ENCODE data around the gene NBEAL2. TPM values are rescaled to one million over a fixed set of nuclear protein-coding genes. Genes with fewer than 3 reads are reported as not detected.

The NBEAL2 gene
- total and polyA plus RNA-seq, 2 of the 4 experiments (the other 2 are of a cell fraction): 2.2 to 12.5 TPM

DNA sequence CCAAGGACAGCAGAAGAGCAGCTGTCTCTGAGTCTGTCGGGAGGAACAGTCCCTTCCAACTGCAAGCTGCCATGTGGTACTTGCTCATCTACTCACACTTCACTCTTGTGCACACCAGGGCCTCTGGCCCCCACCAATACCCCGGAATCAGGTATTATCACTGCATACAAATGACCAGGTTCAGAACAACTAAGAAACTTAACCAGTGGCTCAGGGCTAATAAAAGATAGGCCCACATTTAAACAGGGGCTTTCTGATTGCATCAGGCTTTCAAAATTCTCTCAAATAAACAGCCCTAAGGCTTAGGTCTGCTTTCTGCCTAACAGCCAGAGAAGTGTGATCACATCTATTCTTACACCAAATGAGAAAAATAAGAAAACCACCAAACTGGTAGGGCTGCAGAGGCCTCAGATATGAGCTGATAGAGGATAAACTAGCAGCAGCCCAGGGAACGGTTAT, 23.6 kb upstream of the NBEAL2 start:
- H3K14ac ChIP-seq (replicated peaks; ENCODE audit: low read depth, low read length): 0 out of 2 replicates have a peak overlapping the region, but pooled peaks have one; percentile 21
- no peak overlapping the region for H4K91ac ChIP-seq (ENCODE audit: insufficient read depth, low read depth, low read length)
- no peak overlapping the region for H2AFZ ChIP-seq (replicated peaks; ENCODE audit: low read length, poor library complexity)
- H2AK5ac ChIP-seq (ENCODE audit: low read depth, low read length): peak overlapping the region; percentile 31; the same call in 1 of the 2 replicates
- H3K9me3 ChIP-seq (ENCODE audit: control insufficient read depth, insufficient read depth, low read length): no peaks in the 10 kb centered on the region
- peak overlapping the region; percentile 38; the same call in 1 of the 2 replicates for H3K9ac ChIP-seq (ENCODE audit: low read depth, low read length)
- no peak overlapping the region; the same call in 1 of the 2 replicates for H3K18ac ChIP-seq (ENCODE audit: low read depth, low read length)
- H3K4me3 ChIP-seq (ENCODE audit: insufficient read depth, low read depth, low read length): no peak overlapping the region
- intact Hi-C loops (cut with micrococcal nuclease) (no loop called here), in situ Hi-C loops (cut with MboI; ENCODE audit: low sequenced_read_pairs) (no loop called here), dilution Hi-C loops (cut with HindIII; ENCODE audit: low sequenced_read_pairs, unreplicated experiment) (no loop called here)
- H2AK9ac ChIP-seq (replicated peaks; ENCODE audit: low read depth, low read length, poor library complexity): no peak overlapping the region
- H4K20me1 ChIP-seq (ENCODE audit: insufficient read depth, low read length): peaks cover 87% of the 10 kb centered on the region
- POLR2A ChIA-PET (ENCODE audit: unreplicated experiment): no interaction called here
- H3K79me1 ChIP-seq (ENCODE audit: low read depth in 1 of 2, low read length in 2 of 2): peaks cover 43 to 88% of the 10 kb centered on the region in 2 experiments
- H3K4me1 ChIP-seq (ENCODE audit: control insufficient read depth, insufficient read depth, low read length): peaks cover 24% of the 10 kb centered on the region
- peak overlapping the region; percentile 33; the same call in 1 of the 2 replicates for H3K4ac ChIP-seq (ENCODE audit: low read depth, low read length)
- H2BK5ac ChIP-seq (ENCODE audit: low read depth, low read length, poor library complexity, severe bottlenecking): no peak overlapping the region
- CTCF ChIA-PET: no interaction called here
- peak overlapping the region; percentile 71; the same call in 1 of the 2 replicates for H3K27ac ChIP-seq (ENCODE audit: insufficient read depth, low read length)
- H3K27me3 ChIP-seq (ENCODE audit: control insufficient read depth, insufficient read depth, low read length): no peaks in the 10 kb centered on the region
- H3K23ac ChIP-seq (ENCODE audit: low read depth, low read length): no peak overlapping the region
- H3K36me3 ChIP-seq (ENCODE audit: control insufficient read depth, insufficient read depth, low read length): 0 out of 2 replicates have a peak, but pooled peaks cover 1% of the 10 kb centered on the region
- H3K9me1 ChIP-seq (ENCODE audit: insufficient read depth, low read length): peaks cover 45% of the 10 kb centered on the region
- TF ChIP-seq CEBPB (IDR thresholded peaks at IDR 0.05; ENCODE audit: low read depth, low read length) (peak; percentile 33; the same call in 1 of the 2 replicates), RAD21 (IDR thresholded peaks at IDR 0.05; ENCODE audit: low read length) (no peak)
- H2BK20ac ChIP-seq (ENCODE audit: low read depth, low read length): no peak overlapping the region
- WGBS, 2 experiments (ENCODE audit: extremely low coverage in 2 of 2, insufficient read length in 1 of 2): no CpG with 5 or more reads among the region's 3 CpGs
- ATAC-seq (ENCODE audit: low read depth) (peak; percentile 38), DNase-seq (peak; percentile 42)
- BruUV-seq (replicated peaks): no TSS peak
- no peak overlapping the region for H2BK15ac ChIP-seq (ENCODE audit: low read depth, low read length)
- H3K56ac ChIP-seq (ENCODE audit: extremely low read depth, insufficient read depth, low read length): no peak overlapping the region
- H2BK120ac ChIP-seq (ENCODE audit: low read depth, low read length): no peak overlapping the region
- peak overlapping the region; percentile 12; the same call in 1 of the 2 replicates for H3K4me2 ChIP-seq (ENCODE audit: low read depth, low read length)
- no peak overlapping the region; a peak in 1 of 4 replicates for H4K8ac ChIP-seq (ENCODE audit: low read depth in 2 of 2, low read length in 2 of 2)
- peak overlapping the region; percentile 12; the same call in 1 of the 2 replicates for H4K5ac ChIP-seq (ENCODE audit: low read depth, low read length)
